Cardiac fibroblast (primary cell): ENCODE data around the gene AGAP2.

Experiments used
- DNase-seq, 2 donors: peaks; one replicate each; pipeline versions ENCODE4 v3.0.0 to v3.0.0-alpha.2; 2010; ENCODE audit warnings: low read depth in 2 of 2
- H3K4me3 ChIP-seq, 2 donors: replicated peaks in 1 of 2; 1 replicate in 1 of 2; 2 replicates in 1 of 2; pipeline ENCODE4 v1.5.1; 2011; ENCODE audit warnings: low read depth in 2 of 2, low read length in 2 of 2, mild to moderate bottlenecking in 2 of 2, moderate library complexity in 1 of 2
- TF ChIP-seq, protein P1 (sequence below): IDR thresholded peaks from one replicate; pipeline ENCODE4 v1.5.1; 2011; ENCODE audit warnings: low read depth, mild to moderate bottlenecking, low read length, inconsistent platforms

AGAP2 gene

DNA sequence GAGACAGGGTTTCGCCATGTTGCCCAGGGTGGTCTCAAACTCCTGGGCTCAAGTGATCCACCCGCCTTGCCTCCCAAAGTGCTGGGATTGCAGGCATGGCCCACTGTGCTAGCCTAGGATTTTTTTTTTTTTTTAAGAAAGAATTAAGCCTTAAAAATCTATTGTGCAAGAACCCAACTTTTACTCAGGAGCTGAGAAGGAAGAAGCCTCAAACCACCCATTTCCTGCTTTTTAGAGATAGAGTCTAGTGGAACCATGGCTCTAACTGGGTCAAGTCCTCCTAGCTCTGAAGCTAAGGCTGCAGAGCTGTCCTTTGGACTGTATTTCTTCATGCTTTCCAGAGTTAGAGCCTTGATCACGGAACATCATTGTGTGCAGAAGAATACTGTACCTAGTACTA, 42.7 kb upstream of the AGAP2 start:
- no peak for DNase-seq
- no peak overlapping the region for H3K4me3 ChIP-seq
- TF ChIP-seq, protein P1, sequence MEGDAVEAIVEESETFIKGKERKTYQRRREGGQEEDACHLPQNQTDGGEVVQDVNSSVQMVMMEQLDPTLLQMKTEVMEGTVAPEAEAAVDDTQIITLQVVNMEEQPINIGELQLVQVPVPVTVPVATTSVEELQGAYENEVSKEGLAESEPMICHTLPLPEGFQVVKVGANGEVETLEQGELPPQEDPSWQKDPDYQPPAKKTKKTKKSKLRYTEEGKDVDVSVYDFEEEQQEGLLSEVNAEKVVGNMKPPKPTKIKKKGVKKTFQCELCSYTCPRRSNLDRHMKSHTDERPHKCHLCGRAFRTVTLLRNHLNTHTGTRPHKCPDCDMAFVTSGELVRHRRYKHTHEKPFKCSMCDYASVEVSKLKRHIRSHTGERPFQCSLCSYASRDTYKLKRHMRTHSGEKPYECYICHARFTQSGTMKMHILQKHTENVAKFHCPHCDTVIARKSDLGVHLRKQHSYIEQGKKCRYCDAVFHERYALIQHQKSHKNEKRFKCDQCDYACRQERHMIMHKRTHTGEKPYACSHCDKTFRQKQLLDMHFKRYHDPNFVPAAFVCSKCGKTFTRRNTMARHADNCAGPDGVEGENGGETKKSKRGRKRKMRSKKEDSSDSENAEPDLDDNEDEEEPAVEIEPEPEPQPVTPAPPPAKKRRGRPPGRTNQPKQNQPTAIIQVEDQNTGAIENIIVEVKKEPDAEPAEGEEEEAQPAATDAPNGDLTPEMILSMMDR, result no peak

DNA sequence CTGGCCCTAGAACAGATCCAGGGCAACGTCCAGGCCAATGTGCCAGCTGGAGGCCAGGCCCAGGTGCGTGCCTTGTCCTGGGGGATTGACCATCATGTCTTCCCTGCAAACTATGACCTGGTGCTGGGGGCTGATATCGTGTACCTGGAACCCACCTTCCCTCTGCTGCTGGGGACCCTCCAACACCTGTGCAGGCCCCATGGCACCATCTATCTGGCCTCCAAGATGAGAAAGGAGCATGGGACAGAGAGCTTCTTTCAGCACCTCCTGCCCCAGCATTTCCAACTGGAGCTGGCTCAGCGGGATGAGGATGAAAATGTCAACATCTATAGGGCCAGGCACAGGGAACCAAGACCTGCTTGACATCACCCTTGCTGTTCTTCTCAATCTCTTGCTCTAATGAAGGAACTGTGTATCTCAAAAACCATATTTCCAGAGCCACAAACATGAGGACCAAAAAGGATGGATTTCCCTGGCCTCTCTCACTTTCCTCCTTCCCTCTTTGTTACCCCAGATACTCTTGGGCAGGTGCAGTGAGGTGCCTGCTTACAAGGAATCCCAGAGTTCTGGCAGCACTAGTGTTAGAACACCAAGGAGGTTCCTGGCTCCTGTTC, 41.8 kb upstream of the AGAP2 start:
- no peak overlapping the region for H3K4me3 ChIP-seq
- DNase-seq, result no peak
- TF ChIP-seq, protein P1, result no peak

DNA sequence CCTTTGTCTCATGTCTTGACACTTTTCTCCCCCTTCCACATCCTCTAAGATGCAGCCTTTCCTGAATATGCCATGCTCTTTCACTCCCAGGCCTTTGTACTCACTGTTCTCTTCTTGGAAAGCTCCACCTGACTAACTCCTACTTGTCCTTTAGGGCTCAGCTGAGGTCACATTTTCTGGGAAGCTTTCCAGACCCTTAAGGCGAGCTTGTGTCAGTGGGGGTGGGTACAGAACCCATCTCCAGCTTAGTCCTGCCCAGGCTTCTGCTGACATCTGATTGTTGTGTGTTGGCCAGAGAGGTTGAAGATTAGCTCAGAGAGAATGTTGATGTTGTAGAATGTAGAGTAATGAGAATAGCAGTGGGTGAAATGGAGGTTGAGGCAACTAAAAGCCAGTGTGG, 41.2 kb upstream of the AGAP2 start:
- peak in 1 of 2 donors; percentile 35 for DNase-seq
- TF ChIP-seq, protein P1, result no peak

DNA sequence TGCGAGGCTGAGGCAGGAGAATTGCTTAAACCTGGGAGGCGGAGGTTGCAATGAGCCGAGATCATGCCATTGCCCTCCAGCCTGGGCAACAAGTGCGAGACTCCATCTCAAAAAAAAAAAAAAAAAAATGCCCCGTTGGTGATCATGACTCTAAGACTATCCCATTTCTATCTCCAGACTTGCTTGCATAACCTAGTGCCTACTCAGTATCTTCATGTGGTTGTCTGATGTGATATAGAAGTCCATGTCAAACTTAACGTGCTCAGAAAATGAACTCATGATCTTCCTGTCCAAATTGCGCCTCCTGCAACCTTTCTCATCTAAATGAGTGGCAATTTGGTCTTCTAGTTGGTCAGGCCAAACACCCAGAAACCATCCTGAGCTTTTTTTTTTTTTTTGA, 39.4 kb upstream of the AGAP2 start:
- DNase-seq, result no peak
- TF ChIP-seq, protein P1, result no peak
- H3K4me3 ChIP-seq, result no peak overlapping the region

More for the DNA sequence above, 41.2 kb upstream of the AGAP2 start:
- no peak overlapping the region for H3K4me3 ChIP-seq

DNA sequence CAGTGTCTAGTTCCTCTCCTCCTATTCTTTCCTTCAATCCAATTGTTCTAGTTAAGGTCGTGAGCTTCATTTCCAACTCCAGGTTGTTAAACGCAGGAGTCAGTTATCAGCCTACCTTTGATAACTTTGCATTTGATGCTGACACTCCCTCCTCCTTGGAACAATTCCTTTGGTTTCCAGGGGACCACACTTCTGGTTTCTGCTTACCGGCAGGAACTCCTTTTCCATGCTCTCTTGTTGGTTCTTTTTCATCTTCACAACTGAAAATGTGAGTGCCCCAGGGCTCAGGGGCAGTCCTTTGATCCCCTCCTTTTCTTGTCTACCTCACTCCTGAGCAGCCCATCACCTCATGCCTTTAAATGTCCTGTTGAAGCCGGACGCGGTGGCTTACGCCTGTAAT, 38.8 kb upstream of the AGAP2 start:
- TF ChIP-seq, protein P1, result no peak
- DNase-seq, result no peak
- no peak overlapping the region for H3K4me3 ChIP-seq

DNA sequence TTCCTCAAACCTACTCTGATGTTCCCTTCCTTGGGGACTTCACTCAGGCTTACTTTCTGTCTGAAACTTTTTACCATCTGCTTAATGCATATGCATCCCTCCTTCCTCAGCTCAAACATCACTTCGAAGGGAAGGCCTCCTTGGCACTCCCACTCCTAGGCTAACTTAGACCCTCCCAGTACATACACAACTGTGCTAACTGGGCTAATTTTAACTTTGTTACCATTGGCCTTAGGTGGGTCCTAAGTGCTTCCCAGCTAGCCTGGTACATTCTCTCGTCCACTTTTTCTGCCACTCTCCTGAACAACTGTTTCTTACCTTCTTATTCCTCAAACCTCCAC, 37.7 kb upstream of the AGAP2 start:
- TF ChIP-seq, protein P1, result no peak
- DNase-seq, result no peak
- no peak overlapping the region for H3K4me3 ChIP-seq
